Natural killer cell (primary cell): ENCODE data around the gene SENP7. TPM values are rescaled to one million over a fixed set of nuclear protein-coding genes. Genes with fewer than 3 reads are reported as not detected.

Experiments used
- ATAC-seq, 3 donors: fragments of 150-1000 bp in 2 of 3; fragments of 200-7000 bp in 1 of 3; cut with Tn5 transposase; 1 replicate in 1 of 3; 2 replicates in 2 of 3; pipeline ENCODE4 v1.10.0; 2021; ENCODE audit warnings: mild to moderate bottlenecking in 2 of 3, moderate library complexity in 2 of 3
- DNase-seq, 2 donors: peaks; one replicate each; pipeline versions ENCODE4 v3.0.0 to v3.0.0-alpha.2; 2013 to 2021; ENCODE audit warnings: mixed read lengths in 1 of 2
- H3K27ac ChIP-seq: one replicate; pipeline ENCODE4 v1.5.1; 2013; ENCODE audit warnings: mild to moderate bottlenecking, low read length
- H3K27me3 ChIP-seq: one replicate; pipeline ENCODE4 v1.6.1; 2013; ENCODE audit warnings: low read length; ENCODE audit not compliant: control insufficient read depth, insufficient read depth
- H3K36me3 ChIP-seq: one replicate; pipeline ENCODE4 v1.6.1; 2013; ENCODE audit warnings: low read length; ENCODE audit not compliant: control insufficient read depth, insufficient read depth
- H3K4me1 ChIP-seq: one replicate; pipeline ENCODE4 v1.6.1; 2013; ENCODE audit warnings: low read length; ENCODE audit not compliant: control insufficient read depth, insufficient read depth
- H3K4me3 ChIP-seq: one replicate; pipeline ENCODE4 v1.5.1; 2013; ENCODE audit warnings: low read length
- H3K9me3 ChIP-seq: one replicate; pipeline ENCODE4 v1.6.1; 2013; ENCODE audit warnings: low read length; ENCODE audit not compliant: control insufficient read depth, insufficient read depth
- H3K27ac Mint-ChIP-seq, 2 donors: one replicate each; pipeline ENCODE4 v1.8.0; 2022; ENCODE audit warnings: mild to moderate bottlenecking in 2 of 2, mixed read lengths in 2 of 2, moderate library complexity in 1 of 2
- H3K27me3 Mint-ChIP-seq, 2 donors: one replicate each; pipeline ENCODE4 v1.8.0; 2022; ENCODE audit warnings: low read depth in 2 of 2, mixed read lengths in 2 of 2
- H3K36me3 Mint-ChIP-seq: one replicate; pipeline ENCODE4 v1.8.0; 2022; ENCODE audit warnings: mixed read lengths
- H3K4me1 Mint-ChIP-seq, 2 donors: one replicate each; pipeline ENCODE4 v1.8.0; 2022; ENCODE audit warnings: mixed read lengths in 2 of 2
- H3K4me3 Mint-ChIP-seq: one replicate; pipeline ENCODE4 v1.8.0; 2022; ENCODE audit warnings: mild to moderate bottlenecking, moderate library complexity, mixed read lengths
- H3K9me3 Mint-ChIP-seq, 2 donors: one replicate each; pipeline ENCODE4 v1.8.0; 2022; ENCODE audit warnings: mixed read lengths in 2 of 2
- CTCF ChIP-seq: fragments of 200-600 bp; IDR thresholded peaks from one replicate; pipeline ENCODE4 v1.8.0; 2022; ENCODE audit warnings: antibody characterized with exemption
- WGBS: methylation state at CpG from one replicate; pipeline ENCODE4 v1.1.7; 2013; ENCODE audit warnings: missing lambda C conversion rate; ENCODE audit not compliant: insufficient coverage; 5-methylcytosine and 5-hydroxymethylcytosine counted together
- intact Hi-C: fragments of 100-400 bp; cut with micrococcal nuclease; formaldehyde crosslinking; loops from one replicate; pipeline ENCODE4 v1.14.2; 2022
- total RNA-seq, 4 donors: library from RNA; stranded (reverse); fragments of 120-200 nt in 1 of 4; gene quantifications; one replicate each; pipeline versions ENCODE4 v1.2.3 to v1.2.4, GENCODE V29; 2013 to 2022

Gene SENP7
- total RNA-seq, 3 donors from 2014 or later (not counting 1 experiment from before 2014, with no cell fraction given): 41.4 to 60.6 (median 52.7) TPM

GRCh38 chr3:101466465-101467309, 46.3 kb downstream of the SENP7 start:
- H3K36me3 Mint-ChIP-seq: no peaks in the 10 kb centered on the region

GRCh38 chr3:101464235-101464634, 48.8 kb downstream of the SENP7 start:
- DNase-seq (no peak), ATAC-seq (no peak)
- no peaks in the 10 kb centered on the region for H3K36me3 ChIP-seq
- H3K27me3 Mint-ChIP-seq: no peaks in the 10 kb centered on the region
- no peak overlapping the region for H3K4me3 Mint-ChIP-seq
- TF ChIP-seq CTCF: no peak
- H3K27ac ChIP-seq: no peak overlapping the region
- intact Hi-C loops: no loop called here
- H3K4me1 Mint-ChIP-seq: peaks cover 51 to 68% of the 10 kb centered on the region in 2 donors
- H3K9me3 Mint-ChIP-seq: no peaks in the 10 kb centered on the region
- 92% methylated on average over 2 of the region's 2 CpGs for WGBS
- H3K27me3 ChIP-seq: no peaks in the 10 kb centered on the region
- no peak overlapping the region for H3K4me3 ChIP-seq
- no peaks in the 10 kb centered on the region for H3K36me3 Mint-ChIP-seq
- no peak overlapping the region for H3K27ac Mint-ChIP-seq
- H3K4me1 ChIP-seq: peaks cover 7% of the 10 kb centered on the region
- H3K9me3 ChIP-seq: no peaks in the 10 kb centered on the region

More at GRCh38 chr3:101466465-101467309, 46.3 kb downstream of the SENP7 start:
- Histone ChIP-seq H3K27ac (no peak overlapping the region), H3K4me1 (peaks cover 7% of the 10 kb centered on the region), H3K9me3 (no peaks in the 10 kb centered on the region), H3K4me3 (no peak overlapping the region), H3K27me3 (no peaks in the 10 kb centered on the region), H3K36me3 (no peaks in the 10 kb centered on the region)
- peaks cover 57 to 61% of the 10 kb centered on the region in 2 donors for H3K4me1 Mint-ChIP-seq
- intact Hi-C loops: no loop called here
- peak overlapping the region; percentile 1 to 28 for H3K27ac Mint-ChIP-seq
- ATAC-seq (no peak), DNase-seq (peak in 1 of 2 donors; percentile 74)
- H3K4me3 Mint-ChIP-seq: no peak overlapping the region
- 85% methylated on average over 17 of the region's 17 CpGs for WGBS
- no peaks in the 10 kb centered on the region for H3K9me3 Mint-ChIP-seq
- no peaks in the 10 kb centered on the region for H3K27me3 Mint-ChIP-seq
- TF ChIP-seq CTCF: no peak

- no peak overlapping the region for H3K4me3 ChIP-seq
- H3K36me3 ChIP-seq: peaks cover 9% of the 10 kb centered on the region
- H3K4me3 Mint-ChIP-seq: no peak overlapping the region
- no peak overlapping the region for H3K27ac ChIP-seq
- no peaks in the 10 kb centered on the region for H3K9me3 Mint-ChIP-seq
- TF ChIP-seq CTCF: no peak
- no peak for DNase-seq
- H3K27ac Mint-ChIP-seq: peak overlapping the region; percentile 12 to 22
- H3K27me3 Mint-ChIP-seq: no peaks in the 10 kb centered on the region
- intact Hi-C loops: no loop called here
- peaks cover under 1% of the 10 kb centered on the region for H3K4me1 ChIP-seq
- H3K36me3 Mint-ChIP-seq: no peaks in the 10 kb centered on the region
- H3K9me3 ChIP-seq: no peaks in the 10 kb centered on the region
- WGBS: 83% methylated on average over 1 of the region's 4 CpGs
- no peak for ATAC-seq
- peaks cover 27 to 48% of the 10 kb centered on the region in 2 donors for H3K4me1 Mint-ChIP-seq
- no peaks in the 10 kb centered on the region for H3K27me3 ChIP-seq
These were observed 51.6 kb downstream of the SENP7 start for GRCh38 chr3:101461451-101461850.
